Daoy (cell line): ENCODE measurements around the gene CTH. TPM values are rescaled to one million over a fixed set of nuclear protein-coding genes. Genes with fewer than 3 reads are reported as not detected.
"Not testable (repeated sequence)": the region's sequence is repeated elsewhere in the genome, so short reads cannot be mapped to it uniquely, and the experiment has no call there.

ENCODE experiments used
- DNase-seq: peaks from one replicate; pipeline ENCODE4 v3.0.0-alpha.2; 2015; ENCODE audit warnings: low read depth
- total RNA-seq: library from RNA; depleted of rRNA; stranded (reverse); fragments of >200 nt; shearing (Covaris generic); gene quantifications from 2 replicates; pipeline ENCODE4 v1.2.3, GENCODE V29; 2014

The CTH gene
- total RNA-seq, 1 experiment from 2014 or later: 4.8 TPM

GRCh38 chr1:70455291-70455690, 44.2 kb downstream of the CTH start:
- DNase-seq: no peak

- no peak for DNase-seq
These were observed 47.1 kb downstream of the CTH start for GRCh38 chr1:70458131-70458530.

GRCh38 chr1:70459496-70460225, 48.6 kb downstream of the CTH start:
- peak; percentile 61 for DNase-seq

GRCh38 chr1:70460740-70461713, 50.0 kb downstream of the CTH start:
- not testable (repeated sequence) for DNase-seq

GRCh38 chr1:70462611-70463010, 51.5 kb downstream of the CTH start:
- no peak for DNase-seq

GRCh38 chr1:70465911-70466310, 54.8 kb downstream of the CTH start:
- DNase-seq: no peak

GRCh38 chr1:70467531-70467930, 56.5 kb downstream of the CTH start:
- DNase-seq: no peak

- no peak for DNase-seq
These were observed 57.1 kb downstream of the CTH start for GRCh38 chr1:70468180-70468579.

GRCh38 chr1:70469184-70469583, 58.1 kb downstream of the CTH start:
- not testable (repeated sequence) for DNase-seq

GRCh38 chr1:70475023-70475422, 64.0 kb downstream of the CTH start:
- DNase-seq: no peak

GRCh38 chr1:70477090-70477489, 66.0 kb downstream of the CTH start:
- no peak for DNase-seq

- DNase-seq: not testable (repeated sequence)
These were observed 66.8 kb downstream of the CTH start for GRCh38 chr1:70477905-70478304.

- DNase-seq: no peak
These were observed 72.3 kb downstream of the CTH start for GRCh38 chr1:70483342-70483741.

- DNase-seq: no peak
These were observed 74.6 kb downstream of the CTH start for GRCh38 chr1:70485624-70486023.

GRCh38 chr1:70486676-70487458, 75.8 kb downstream of the CTH start:
- DNase-seq: peak; percentile 53

GRCh38 chr1:70487459-70487815, 76.4 kb downstream of the CTH start:
- DNase-seq: no peak

GRCh38 chr1:70487910-70488665, 77.0 kb downstream of the CTH start:
- DNase-seq: peak; percentile 44
